ENCODE data around the gene C8B.

Gene C8B

GRCh38 chr1:56929492-56929891 lies 36.3 kb downstream of the C8B start:
- DNase-seq, result no peak
- no peak for ATAC-seq

- no peak for ATAC-seq
- no peak for DNase-seq
Measured at GRCh38 chr1:56927986-56928385, 37.8 kb downstream of the C8B start.

- no peak for ATAC-seq
- DNase-seq, result no peak
Measured at GRCh38 chr1:56927171-56927570, 38.6 kb downstream of the C8B start.

GRCh38 chr1:56925193-56925592 lies 40.6 kb downstream of the C8B start:
- ATAC-seq (no peak), DNase-seq (no peak)

GRCh38 chr1:56924116-56924515 lies 41.7 kb downstream of the C8B start:
- ATAC-seq, result no peak
- no peak for DNase-seq

- no peak for DNase-seq
- no peak for ATAC-seq
Measured at GRCh38 chr1:56923201-56923600, 42.6 kb downstream of the C8B start.

- DNase-seq, result no peak
- no peak for ATAC-seq
Measured at GRCh38 chr1:56922507-56922906, 43.3 kb downstream of the C8B start.

GRCh38 chr1:56922070-56922469 lies 43.7 kb downstream of the C8B start:
- no peak for DNase-seq
- ATAC-seq, result no peak

GRCh38 chr1:56921479-56921878 lies 44.3 kb downstream of the C8B start:
- DNase-seq, result no peak

GRCh38 chr1:56920591-56921001 lies 45.2 kb downstream of the C8B start:
- no peak for ATAC-seq
- DNase-seq, result no peak

More at GRCh38 chr1:56921479-56921878, 44.3 kb downstream of the C8B start:
- no peak for ATAC-seq

- ATAC-seq (no peak), DNase-seq (no peak)
Measured at GRCh38 chr1:56917356-56917755, 48.5 kb downstream of the C8B start.

- no peak for ATAC-seq
- no peak for DNase-seq
Measured at GRCh38 chr1:56916630-56917029, 49.2 kb downstream of the C8B start.

- DNase-seq (no peak), ATAC-seq (no peak)
Measured at GRCh38 chr1:56915960-56916359, 49.9 kb downstream of the C8B start.

- ATAC-seq (no peak), DNase-seq (no peak)
Measured at GRCh38 chr1:56912325-56912724, 53.5 kb downstream of the C8B start.

- ATAC-seq (no peak), DNase-seq (no peak)
Measured at GRCh38 chr1:56911098-56911938, 54.5 kb downstream of the C8B start.

GRCh38 chr1:56910441-56910985 lies 55.3 kb downstream of the C8B start:
- DNase-seq, result no peak
- no peak for ATAC-seq

GRCh38 chr1:56908619-56909221 lies 57.1 kb downstream of the C8B start:
- DNase-seq, result no peak
- no peak for ATAC-seq

- ATAC-seq (no peak), DNase-seq (no peak)
Measured at GRCh38 chr1:56905667-56906066, 60.1 kb downstream of the C8B start.

- no peak for DNase-seq
- ATAC-seq, result no peak
Measured at GRCh38 chr1:56904663-56905397, 61.0 kb downstream of the C8B start.

- DNase-seq, result no peak
- no peak for ATAC-seq
Measured at GRCh38 chr1:56903778-56904177, 62.0 kb downstream of the C8B start.

- DNase-seq (no peak), ATAC-seq (no peak)
Measured at GRCh38 chr1:56901716-56902115, 64.1 kb downstream of the C8B start.

GRCh38 chr1:56898879-56899278 lies 66.9 kb downstream of the C8B start:
- no peak for ATAC-seq

GRCh38 chr1:56898005-56898373 lies 67.8 kb downstream of the C8B start:
- no peak for ATAC-seq
- no peak for DNase-seq

More at GRCh38 chr1:56898879-56899278, 66.9 kb downstream of the C8B start:
- DNase-seq, result no peak

All from stimulated activated naive CD8-positive, alpha-beta T cell treated with anti-CD3 and anti-CD28 coated beads, Interleukin-15, Interleukin-2, amounts not matched to agents 100 U/mL and 50 U/mL, for 24 hours (primary cell).